Adrenal gland (tissue), 5 donors: Measurements from ENCODE around the gene CCNA2.
A peak's percentile ranks its signal among the peaks of the same experiment; 100 is the strongest.

Experiments
- POLR2A ChIP-seq, 2 donors: fragments of 450-650 bp; IDR thresholded peaks; one replicate each; pipeline ENCODE4 v1.6.1; 2017; ENCODE audit warnings: antibody characterized with exemption in 2 of 2, mild to moderate bottlenecking in 2 of 2, moderate library complexity in 1 of 2
- TF ChIP-seq, protein P1 (sequence below), 6 experiments: fragments of 450-650 bp in 4 of 6; fragments of 200-600 bp in 2 of 6; sonication (generic) in 1 of 6; IDR thresholded peaks; 1 replicate in 5 of 6; 2 replicates in 1 of 6; pipeline versions ENCODE4 v1.5.1 to v1.8.0; 2016 to 2021; ENCODE audit warnings: antibody characterized with exemption in 6 of 6, mild to moderate bottlenecking in 2 of 6, moderate library complexity in 1 of 6
- donor health status: DM: no; HTN: no; CAD: no.

DNA sequence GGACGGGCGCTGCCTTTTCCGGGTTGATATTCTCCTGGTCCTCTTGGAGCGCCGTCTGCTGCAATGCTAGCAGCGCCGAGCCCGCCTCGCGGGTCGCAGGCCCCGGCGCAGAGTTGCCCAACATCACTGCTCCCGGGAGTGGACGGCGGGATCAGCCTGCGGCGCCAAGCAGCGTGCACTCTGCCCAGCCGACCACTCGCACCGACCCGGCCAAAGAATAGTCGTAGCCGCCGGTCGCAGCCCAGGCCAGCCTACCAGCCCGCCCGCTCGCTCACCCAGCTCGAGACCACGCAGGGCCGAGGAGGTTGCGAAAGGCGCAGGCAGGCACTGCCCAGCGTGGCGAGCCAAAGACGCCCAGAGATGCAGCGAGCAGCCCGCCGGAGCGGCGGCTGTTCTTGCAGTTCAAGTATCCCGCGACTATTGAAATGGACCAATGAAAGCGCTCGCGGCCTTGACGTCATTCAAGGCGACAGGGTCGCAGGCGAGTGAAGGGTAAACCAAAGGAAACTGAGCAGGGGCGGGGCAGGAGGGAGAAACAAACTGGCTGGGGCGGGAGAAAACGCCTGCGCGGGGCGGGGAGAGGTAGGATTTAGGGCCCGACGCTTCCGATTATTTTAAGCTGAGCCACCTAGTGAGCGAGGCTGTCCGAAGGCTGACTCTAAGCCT lies at the start of gene CCNA2:
- TF ChIP-seq POLR2A (IDR thresholded peaks at IDR 0.05), result peak in 1 of 2 donors; percentile 71
- TF ChIP-seq, protein P1, sequence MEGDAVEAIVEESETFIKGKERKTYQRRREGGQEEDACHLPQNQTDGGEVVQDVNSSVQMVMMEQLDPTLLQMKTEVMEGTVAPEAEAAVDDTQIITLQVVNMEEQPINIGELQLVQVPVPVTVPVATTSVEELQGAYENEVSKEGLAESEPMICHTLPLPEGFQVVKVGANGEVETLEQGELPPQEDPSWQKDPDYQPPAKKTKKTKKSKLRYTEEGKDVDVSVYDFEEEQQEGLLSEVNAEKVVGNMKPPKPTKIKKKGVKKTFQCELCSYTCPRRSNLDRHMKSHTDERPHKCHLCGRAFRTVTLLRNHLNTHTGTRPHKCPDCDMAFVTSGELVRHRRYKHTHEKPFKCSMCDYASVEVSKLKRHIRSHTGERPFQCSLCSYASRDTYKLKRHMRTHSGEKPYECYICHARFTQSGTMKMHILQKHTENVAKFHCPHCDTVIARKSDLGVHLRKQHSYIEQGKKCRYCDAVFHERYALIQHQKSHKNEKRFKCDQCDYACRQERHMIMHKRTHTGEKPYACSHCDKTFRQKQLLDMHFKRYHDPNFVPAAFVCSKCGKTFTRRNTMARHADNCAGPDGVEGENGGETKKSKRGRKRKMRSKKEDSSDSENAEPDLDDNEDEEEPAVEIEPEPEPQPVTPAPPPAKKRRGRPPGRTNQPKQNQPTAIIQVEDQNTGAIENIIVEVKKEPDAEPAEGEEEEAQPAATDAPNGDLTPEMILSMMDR (IDR thresholded peaks at IDR 0.05), result no peak
